GM21528 (cell line): ENCODE data around the gene MRPL58.
"Not testable (repeated sequence)": the region's sequence is repeated elsewhere in the genome, so short reads cannot be mapped to it uniquely, and the experiment has no call there.

Source experiments
- ATAC-seq: cut with Tn5 transposase; IDR thresholded peaks from one replicate; pipeline ENCODE4 v1.9.1; 2021; ENCODE audit warnings: mild to moderate bottlenecking, moderate library complexity; ENCODE audit not compliant: unreplicated experiment, low FRiP score

Gene MRPL58

DNA sequence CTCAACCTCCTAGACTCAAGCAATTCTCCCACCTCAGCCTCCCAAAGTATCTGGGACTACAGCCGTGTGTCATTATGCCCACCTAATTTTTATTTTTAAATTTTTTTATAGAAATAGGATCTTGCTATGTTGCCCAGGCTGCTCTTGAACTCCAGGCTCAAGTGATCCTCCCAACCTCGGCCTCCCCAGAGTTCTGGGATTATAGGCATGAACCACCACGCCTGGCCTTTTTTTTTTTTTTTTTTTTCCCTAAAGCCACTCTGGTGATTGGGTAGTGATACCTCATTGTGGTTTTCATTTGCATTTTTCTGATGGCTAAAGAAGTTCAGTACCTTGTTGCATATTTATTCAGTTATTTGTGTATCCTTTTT lies 26.3 kb upstream of the MRPL58 start:
- ATAC-seq: no peak

DNA sequence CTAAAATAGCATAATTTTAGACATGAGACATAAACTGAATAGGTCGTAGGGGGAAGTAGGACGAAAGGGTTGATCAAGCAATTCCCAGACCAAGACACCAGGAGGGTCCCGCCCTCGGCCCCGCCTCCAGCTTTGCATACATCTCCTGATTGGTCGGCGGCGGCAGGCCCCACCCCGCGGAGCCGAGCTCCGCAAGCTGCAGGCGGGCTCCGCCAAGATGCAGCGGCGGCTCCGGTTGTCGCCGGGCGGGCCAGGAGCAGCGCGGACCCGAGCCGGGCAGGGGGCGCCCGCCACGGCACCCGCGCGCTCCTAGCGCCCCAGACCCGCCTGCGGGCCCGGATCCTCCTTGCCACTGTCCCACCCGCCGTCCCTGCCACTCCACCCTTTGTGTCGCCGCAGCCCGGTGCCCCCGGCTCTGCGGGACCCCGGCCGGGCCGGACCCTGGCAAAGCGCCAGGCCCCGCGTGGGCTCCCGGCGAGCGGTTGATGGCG lies 25.0 kb upstream of the MRPL58 start, which contains the start of gene CDR2L:
TSS of gene CDR2L (plus strand) at position 215 of the 491 bp plus-strand sequence. CDS start 412 bp downstream, outside the sequence.
- ATAC-seq: peak; percentile 86

DNA sequence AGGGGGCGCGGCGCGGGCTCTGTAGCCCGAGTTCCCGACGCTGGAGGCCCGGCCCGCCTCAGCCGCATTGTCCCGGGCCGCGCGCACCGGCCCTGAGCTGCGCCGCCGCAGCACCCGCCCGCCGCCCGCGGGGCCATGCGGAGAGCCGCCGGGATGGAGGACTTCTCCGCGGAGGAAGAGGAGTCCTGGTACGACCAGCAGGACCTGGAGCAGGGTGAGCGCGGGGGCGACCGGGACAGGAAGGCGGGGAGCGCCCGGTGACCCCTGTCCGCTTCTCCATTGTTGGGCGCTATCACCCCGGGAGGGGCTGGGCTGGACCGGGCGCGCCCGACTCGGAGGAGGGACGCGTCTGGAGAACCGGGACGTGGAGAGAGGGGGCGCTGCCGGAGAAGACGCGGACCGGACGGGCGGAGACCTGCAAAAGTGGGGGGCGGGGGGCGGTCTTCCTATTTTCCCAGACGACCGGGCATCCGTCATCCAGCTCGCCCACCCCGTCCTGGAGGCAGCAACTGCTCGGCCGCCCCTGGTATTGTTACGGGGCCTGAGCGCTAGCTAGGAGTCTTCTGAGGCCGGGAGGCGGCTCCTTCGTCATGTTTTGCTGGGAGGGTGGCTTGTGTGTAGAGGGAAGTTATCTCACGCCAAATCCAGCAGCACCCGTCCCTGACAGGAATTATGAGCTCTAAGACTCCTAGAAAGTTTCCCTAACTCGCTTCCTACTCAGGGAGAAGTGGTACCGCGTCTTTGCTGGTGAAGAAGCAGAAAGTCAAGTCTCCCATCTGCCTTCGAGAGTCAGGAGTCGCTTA lies 24.4 kb upstream of the MRPL58 start:
- peak; percentile 39 for ATAC-seq

DNA sequence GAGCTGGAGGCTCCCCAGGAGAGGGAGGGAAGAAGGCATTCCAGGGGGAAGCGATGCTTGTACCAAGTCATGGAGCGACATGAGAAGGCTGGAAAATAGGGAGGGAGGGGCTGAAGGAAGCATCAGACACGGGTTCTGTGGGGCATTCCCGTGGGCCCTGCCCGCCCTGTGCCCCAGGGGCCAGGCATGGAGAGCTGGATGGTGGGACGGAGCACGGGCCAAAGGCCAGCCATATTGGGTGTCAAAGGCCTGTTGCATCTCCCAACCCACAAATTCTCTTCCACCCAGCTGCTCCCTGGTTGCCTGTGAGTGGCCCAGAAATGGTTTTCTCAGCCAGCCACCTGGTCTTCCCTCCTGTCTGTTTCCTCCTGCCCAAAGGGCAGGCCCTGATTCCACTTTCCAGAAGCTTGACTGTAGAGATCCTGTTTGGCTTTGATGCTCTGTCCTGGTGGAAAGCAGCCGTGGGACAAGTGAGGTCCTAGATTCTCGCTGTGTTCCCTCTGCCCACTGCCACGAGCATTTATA lies 21.8 kb upstream of the MRPL58 start:
- ATAC-seq: no peak

DNA sequence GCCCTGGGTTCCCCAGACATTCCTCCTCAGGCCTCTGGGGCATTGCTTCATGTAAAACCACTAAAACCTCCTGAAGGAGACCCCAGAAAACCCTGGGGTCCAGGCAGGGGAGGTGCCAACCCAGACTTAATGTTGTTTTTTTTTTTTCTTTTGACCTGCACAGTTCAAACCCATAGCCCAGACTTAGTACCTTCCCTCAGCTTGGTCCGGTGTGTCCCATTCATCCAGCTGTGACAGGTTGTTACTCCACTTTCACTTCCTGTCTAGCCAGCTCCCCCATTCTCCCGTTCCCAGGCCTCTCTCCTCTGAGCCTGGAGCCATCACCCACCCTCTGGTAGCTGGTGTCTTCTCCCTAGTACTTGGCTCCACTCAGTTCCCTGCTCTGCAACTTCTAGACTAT lies 20.2 kb upstream of the MRPL58 start:
- ATAC-seq: no peak

DNA sequence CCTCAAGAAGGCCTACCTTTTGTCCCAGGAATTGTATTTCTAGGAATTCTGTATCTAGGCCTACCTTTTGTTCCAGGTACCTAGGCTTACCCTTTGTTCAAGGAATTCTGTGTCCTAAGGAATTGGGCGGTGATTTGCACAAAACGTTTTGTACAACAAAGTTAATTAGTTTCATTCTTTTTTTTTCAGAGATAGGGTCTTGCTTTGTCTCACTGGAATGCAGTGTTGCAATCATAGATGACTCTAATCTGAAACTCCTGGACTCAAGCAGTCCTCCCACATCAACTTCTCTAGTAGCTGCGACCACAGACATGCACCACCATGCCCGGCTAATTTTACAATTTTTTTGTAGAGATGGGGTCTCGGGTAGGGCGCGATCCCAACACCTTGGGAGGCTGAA lies 18.0 kb upstream of the MRPL58 start:
- ATAC-seq: no peak

DNA sequence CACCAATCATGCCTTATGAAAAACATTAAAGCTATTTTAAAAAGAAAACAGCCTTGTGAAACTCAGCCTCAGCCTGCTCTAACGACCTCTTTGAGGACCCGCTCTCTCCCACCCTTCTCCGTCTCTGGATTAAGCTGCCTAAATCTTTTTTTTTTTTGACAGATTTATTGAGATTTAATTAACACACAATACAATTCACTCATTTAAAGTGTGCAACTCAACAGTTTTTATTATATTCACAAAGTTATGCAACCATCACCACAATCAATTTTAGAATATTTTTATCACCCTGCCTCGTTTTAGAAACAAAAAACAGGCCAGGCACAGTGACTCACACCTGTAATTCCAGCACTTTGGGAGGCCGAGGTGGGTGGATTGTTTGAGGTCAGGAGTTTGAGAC lies 16.6 kb upstream of the MRPL58 start:
- ATAC-seq: no peak

DNA sequence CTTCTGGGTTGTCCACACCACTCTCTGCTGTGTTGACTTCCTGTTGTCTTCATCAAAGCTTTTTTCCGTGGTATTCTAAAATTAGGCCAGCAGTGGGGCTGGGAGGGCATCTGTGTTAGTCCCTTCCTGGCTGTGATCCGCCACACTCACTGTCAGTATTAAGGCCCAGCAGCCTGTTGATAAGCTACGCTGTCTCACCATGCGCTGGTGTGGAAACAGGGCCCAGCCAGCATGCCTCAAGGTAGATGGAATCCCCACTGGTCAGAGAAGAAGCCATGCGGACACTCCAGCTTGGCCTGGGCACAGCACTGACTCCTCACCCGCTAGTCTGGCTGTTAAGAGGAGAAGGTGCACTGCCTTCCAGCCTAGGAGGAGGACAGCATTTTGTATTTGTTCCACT lies 13.7 kb upstream of the MRPL58 start:
- ATAC-seq: no peak

DNA sequence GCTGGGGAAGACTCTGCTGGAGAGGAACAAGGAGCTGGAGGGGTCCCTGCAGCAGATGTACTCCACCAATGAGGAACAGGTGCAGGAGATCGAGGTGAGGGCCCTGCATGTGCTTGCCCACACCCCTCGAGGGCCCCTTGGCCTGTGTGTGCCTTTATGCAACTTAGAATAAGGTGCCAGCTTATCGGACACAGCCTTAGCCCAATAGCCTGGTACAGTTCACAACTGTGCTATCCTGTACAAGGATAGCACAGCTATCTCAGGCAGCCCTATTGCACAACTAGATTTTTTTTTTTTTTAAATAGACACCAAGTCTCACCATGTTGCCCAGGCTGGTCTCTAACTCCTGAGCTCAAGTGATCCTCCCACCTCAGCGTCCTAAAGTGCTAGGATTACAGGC lies 12.9 kb upstream of the MRPL58 start:
- ATAC-seq: no peak

DNA sequence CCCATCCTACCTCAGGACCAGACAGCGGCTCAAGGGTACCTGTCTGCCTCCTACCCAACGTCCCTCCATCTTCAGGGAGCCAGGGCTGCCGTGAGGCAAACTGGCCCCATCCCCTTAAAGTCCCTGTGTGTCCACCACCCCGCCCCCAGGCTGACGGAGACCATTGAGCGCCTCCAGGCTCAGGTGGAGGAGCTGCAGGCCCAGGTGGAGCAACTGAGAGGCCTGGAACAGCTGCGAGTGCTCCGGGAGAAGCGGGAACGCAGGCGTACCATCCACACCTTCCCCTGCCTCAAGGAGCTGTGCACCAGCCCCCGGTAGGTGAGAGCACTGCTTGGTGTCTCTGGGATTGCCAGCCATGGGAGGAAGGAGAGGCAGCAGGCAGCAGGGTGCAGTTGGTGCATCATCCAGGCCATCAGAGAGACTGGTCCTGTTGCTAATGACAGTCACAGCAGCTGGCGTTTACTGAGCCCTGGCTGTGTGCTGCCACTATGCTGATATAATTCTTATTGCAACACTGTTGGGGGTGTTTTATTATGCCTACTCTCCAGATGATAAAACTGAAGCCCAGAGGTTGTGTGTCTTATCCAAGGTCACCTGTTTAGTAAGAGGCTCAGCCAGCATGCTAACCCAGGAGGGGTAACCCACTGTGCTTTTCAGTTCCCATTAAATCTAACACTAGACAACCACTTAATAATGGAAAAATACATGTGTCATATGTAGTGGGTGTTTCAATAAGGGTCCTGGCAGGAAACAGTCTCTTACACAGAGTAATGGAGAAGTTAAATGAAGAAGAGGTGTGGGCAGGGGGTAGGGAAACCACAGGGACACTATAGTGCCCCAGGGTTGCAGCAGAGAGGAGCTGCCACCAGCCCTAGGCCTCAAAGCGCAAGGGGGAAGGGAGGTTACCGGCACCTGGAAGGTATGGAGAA lies 10.3 kb upstream of the MRPL58 start:
- no peak for ATAC-seq

DNA sequence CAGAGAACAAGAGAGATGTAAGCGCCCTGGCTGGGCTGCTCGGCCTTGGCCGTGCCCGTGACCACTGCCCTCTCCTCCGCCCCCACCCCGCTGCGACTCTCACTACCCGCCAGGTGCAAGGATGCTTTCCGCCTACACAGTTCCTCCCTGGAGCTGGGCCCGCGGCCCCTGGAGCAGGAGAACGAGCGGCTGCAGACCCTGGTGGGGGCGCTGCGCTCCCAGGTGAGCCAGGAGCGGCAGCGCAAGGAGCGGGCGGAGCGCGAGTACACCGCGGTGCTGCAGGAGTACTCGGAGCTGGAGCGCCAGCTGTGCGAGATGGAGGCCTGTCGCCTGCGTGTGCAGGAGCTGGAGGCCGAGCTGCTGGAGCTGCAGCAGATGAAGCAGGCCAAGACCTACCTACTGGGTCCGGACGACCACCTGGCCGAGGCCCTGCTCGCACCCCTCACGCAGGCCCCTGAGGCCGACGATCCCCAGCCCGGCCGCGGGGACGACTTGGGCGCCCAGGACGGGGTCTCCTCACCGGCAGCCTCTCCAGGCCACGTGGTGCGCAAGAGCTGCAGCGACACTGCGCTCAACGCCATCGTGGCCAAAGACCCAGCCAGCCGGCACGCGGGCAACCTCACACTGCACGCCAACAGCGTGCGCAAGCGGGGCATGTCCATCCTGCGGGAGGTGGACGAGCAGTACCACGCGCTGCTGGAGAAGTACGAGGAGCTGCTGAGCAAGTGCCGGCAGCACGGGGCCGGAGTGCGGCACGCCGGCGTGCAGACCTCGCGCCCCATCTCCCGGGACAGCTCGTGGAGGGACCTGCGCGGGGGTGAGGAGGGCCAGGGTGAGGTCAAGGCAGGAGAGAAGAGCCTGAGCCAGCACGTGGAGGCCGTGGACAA lies 9.2 kb upstream of the MRPL58 start:
- no peak for ATAC-seq

DNA sequence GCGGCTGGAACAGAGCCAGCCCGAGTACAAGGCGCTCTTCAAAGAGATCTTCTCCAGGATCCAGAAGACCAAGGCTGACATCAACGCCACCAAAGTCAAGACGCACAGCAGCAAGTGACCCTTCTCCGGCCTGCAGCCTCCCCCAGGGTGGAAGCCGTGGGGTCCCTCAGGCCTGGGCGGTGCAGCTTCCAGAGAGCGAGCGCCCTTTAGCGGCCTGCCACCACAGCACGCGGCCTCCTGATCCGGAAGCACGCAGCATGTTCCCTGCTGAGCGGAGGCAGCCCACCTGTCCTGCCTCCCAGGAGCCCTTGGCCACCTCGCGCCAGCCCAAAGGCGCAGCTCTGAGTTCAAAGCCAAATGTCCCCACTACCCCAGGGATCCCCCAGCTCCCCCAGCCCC lies 8.5 kb upstream of the MRPL58 start:
- ATAC-seq: no peak

DNA sequence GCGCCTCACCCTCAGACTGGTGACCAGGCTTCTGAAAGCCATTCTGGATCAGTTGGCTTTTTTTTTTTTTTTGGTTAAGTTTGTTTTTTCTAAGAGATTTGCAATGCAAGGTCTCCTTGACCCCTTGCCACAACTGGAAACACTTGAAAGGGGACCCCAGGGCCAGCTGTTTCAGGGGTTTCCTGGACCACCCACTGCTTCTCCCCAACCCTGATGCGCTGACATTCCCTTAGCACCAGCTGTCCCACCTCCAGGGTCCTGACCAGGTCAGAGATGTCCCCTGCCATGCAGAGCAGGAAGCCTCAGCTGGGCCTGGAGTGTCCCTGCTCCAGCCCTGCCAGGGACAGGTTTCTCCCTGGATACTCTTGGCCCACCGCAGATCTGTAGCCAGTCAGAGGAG lies 8.1 kb upstream of the MRPL58 start:
- ATAC-seq: no peak

DNA sequence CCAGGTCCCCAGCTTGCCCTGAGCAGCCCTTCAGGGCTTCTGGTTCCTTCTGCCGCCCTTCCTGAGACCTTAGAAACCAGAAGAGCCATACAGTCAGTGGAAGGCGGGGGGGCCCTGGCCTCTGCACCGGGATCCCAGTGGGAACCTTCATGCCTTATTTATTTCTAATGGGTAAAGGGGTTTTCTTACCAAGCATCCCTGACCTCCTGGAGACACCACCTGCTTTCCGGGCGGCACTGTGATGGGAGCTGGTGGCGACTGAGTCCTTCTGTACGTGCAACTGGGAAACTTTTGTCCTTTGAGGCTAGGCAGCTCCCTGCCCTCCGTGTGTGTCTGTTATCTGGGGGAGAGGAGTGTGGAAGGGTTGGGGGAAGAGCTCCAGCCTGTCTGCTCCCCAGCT lies 7.2 kb upstream of the MRPL58 start:
- no peak for ATAC-seq

DNA sequence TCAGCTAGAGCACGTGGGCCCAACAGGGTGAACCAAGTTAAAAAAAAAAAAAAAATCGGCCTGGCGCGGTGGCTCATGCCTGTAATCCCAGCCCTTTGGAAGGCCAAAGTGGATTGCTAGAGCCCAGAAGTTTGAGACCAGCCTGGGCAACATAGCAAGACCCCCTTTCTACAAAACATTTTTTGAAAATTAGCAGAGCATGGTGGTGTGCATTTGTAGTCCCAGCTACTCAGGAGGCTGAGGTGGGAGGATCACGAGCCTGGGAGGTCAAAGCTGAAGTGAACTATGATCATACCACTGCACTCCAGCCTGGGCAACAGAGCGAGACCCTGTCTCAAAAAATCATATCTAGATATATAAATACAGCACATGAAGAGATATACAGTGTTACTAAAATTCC lies 6.4 kb upstream of the MRPL58 start:
- ATAC-seq: not testable (repeated sequence)

DNA sequence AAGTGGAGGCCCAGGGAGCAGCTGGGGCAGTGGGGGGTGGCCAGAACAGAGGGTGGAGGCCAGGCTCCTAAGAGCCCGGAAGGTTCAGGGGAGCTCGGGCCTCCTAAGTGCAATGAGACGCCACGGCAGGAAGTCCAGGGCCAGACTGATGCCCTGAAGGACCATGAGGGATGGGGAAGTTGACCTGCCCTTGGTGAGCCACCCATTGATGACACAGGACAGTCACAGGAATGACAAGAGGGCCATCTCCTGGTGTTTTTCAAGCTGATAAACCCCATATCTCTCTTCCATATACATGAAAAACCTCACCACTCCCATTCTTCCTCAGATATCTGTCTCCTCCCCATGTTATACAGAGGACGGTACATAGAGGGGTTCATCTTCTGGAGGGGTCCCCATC lies 5.8 kb upstream of the MRPL58 start:
- no peak for ATAC-seq

DNA sequence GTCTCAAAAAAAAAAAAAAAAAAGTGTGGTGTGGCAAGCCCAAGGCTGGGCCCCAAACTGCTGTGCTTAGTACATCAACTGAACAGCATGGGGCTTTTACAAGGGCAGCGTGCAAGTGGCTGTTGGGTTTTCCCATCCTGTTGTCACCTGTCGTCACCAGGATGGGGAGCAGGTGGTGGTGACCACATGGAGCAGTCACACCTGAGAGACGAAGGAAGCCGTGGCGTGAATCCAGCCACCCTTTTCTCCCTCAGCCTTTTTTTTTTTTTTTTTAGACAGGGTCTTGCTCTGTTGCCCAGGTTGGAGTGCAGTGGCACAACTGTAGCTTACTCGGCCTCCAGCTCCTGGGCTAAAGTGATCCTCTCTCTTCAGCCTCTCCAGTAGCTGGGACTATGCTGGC lies 4.1 kb upstream of the MRPL58 start:
- no peak for ATAC-seq

DNA sequence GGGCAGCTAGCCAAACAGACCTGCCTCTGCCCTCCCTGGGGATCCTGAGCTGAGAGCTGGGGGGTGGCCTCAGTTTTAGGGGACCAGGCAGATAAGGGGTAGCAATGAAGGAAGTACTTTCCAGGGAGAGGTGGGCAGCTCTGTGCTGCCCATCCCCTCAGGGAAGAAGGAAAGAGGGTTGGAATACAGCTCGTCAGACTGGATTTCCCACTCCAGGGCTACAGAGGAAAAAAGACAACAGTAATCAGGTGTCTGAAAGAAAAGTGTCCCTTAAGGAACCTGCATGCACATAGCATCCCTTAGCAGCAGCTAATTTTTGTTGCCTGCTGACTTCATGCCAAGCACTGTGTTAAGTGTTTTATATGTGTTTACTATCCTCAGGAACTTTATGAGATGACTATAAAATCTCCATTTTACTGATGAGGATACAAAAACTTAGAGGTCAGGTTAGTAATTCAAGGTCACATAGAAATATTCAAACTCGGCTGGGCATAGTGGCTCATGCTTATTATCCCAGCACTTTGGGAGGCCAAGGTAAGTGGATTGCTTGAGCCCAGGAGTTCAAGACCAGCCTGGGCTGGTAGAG lies 3.2 kb upstream of the MRPL58 start:
- ATAC-seq: no peak

DNA sequence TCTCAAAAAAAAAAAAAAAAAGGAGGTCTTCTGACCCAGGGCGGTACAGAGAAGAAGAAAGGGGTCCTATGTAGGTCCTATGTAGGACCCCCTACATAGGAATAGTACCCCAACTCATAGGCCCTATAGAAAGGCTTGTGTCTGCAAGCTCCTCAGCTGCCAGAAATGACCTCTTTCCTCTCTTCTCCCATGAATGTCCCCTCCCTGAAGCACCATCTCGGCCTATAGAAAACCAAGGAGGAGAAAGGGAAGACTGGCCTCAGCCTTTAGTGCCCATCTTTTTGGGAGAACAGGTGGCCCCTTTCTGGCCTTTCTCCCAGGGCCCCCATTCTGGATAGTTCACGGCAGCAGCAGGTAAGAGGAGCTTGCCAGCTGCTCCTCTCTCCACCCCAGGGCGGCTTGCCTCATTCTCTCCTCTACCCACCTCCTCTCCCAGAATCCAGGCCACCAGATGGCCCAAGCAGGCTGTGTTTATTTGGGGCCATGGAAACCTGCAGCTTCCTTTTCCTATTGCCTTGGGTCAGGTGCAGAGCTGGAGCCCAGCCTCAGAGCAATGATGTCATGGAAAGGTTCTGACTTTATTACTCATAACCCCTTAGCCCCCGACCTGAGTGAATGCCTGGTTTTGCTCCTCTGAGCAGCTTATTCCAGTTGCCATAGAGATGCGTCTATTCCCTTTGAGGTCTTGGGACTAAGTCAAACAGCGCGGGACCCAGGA lies 1.6 kb upstream of the MRPL58 start:
- no peak for ATAC-seq
